IMR-90 (cell line): Measurements from ENCODE around the gene DAB2. TPM values are rescaled to one million over a fixed set of nuclear protein-coding genes. Genes with fewer than 3 reads are reported as not detected.

ENCODE experiments used
- ATAC-seq: fragments of 200-7000 bp; cut with Tn5 transposase; 2 replicates; pipeline ENCODE4 v1.9.1; 2020; ENCODE audit warnings: low read depth, mild to moderate bottlenecking, moderate library complexity
- BruUV-seq: library from RNA; stranded (reverse); fragments of 400-500 nt; replicated peaks from 2 replicates; lab custom pipeline; 2021; lab: Mats Ljungman, UMichigan
- CTCF ChIA-PET: fragments of 300-600 bp; formaldehyde crosslinking; extraction: SDS; loops from one replicate; lab custom pipeline; 2021; ENCODE audit warnings: antibody characterized with exemption; lab: Yijun Ruan, JAX
- POLR2A ChIA-PET: fragments of 300-600 bp; sonication (Branson Sonifier 250); formaldehyde crosslinking; loops from one replicate; lab custom pipeline; 2022; ENCODE audit warnings: antibody characterized with exemption; ENCODE audit not compliant: unreplicated experiment; lab: Charles Lee
- DNase-seq: peaks from one replicate; pipeline ENCODE4 v3.0.0; 2013
- H2AFZ ChIP-seq: replicated peaks from 2 replicates; pipeline ENCODE3; 2013; ENCODE audit warnings: low read length, mild to moderate bottlenecking; ENCODE audit not compliant: poor library complexity
- H2AK5ac ChIP-seq: 2 replicates; pipeline ENCODE4 v1.6.1; 2013; ENCODE audit warnings: low read depth, low read length, inconsistent platforms
- H2AK9ac ChIP-seq: replicated peaks from 2 replicates; pipeline ENCODE3; 2013; ENCODE audit warnings: mild to moderate bottlenecking, low read depth, low read length, moderate library complexity; ENCODE audit not compliant: poor library complexity
- H2BK120ac ChIP-seq: 2 replicates; pipeline ENCODE4 v1.6.1; 2013; ENCODE audit warnings: low read depth, low read length, inconsistent platforms
- H2BK15ac ChIP-seq: 3 replicates; pipeline ENCODE4 v1.6.1; 2013; ENCODE audit warnings: low read depth, low read length, inconsistent platforms
- H2BK20ac ChIP-seq: 2 replicates; pipeline ENCODE4 v1.6.1; 2013; ENCODE audit warnings: low read depth, mild to moderate bottlenecking, inconsistent platforms, low read length, moderate library complexity
- H2BK5ac ChIP-seq: 2 replicates; pipeline ENCODE4 v1.6.1; 2013; ENCODE audit warnings: mild to moderate bottlenecking, low read depth, low read length, inconsistent platforms; ENCODE audit not compliant: poor library complexity, severe bottlenecking
- H3K14ac ChIP-seq: replicated peaks from 2 replicates; pipeline ENCODE4 v1.6.1; 2013; ENCODE audit warnings: low read depth, low read length, inconsistent platforms
- H3K18ac ChIP-seq: 2 replicates; pipeline ENCODE4 v1.6.1; 2013; ENCODE audit warnings: low read depth, low read length, control low read depth
- H3K23ac ChIP-seq: 2 replicates; pipeline ENCODE4 v1.6.1; 2013; ENCODE audit warnings: low read depth, low read length, inconsistent platforms
- H3K27ac ChIP-seq: 2 replicates; pipeline ENCODE4 v1.5.1; 2013; ENCODE audit warnings: mild to moderate bottlenecking, control low read depth, low read length; ENCODE audit not compliant: insufficient read depth
- H3K27me3 ChIP-seq: 2 replicates; pipeline ENCODE4 v1.6.1; 2013; ENCODE audit warnings: low read length; ENCODE audit not compliant: control insufficient read depth, insufficient read depth
- H3K36me3 ChIP-seq: 2 replicates; pipeline ENCODE4 v1.6.1; 2013; ENCODE audit warnings: low read length, mixed read lengths; ENCODE audit not compliant: control insufficient read depth, insufficient read depth
- H3K4ac ChIP-seq: 2 replicates; pipeline ENCODE4 v1.6.1; 2013; ENCODE audit warnings: low read depth, low read length, inconsistent platforms
- H3K4me1 ChIP-seq: 2 replicates; pipeline ENCODE4 v1.6.1; 2013; ENCODE audit warnings: low read length, mixed read lengths; ENCODE audit not compliant: control insufficient read depth, insufficient read depth
- H3K4me2 ChIP-seq: 2 replicates; pipeline ENCODE4 v1.6.1; 2013; ENCODE audit warnings: low read depth, mild to moderate bottlenecking, control low read depth, low read length, moderate library complexity
- H3K4me3 ChIP-seq: 2 replicates; pipeline ENCODE4 v1.5.1; 2013; ENCODE audit warnings: low read depth, mild to moderate bottlenecking, control low read depth, low read length, moderate library complexity; ENCODE audit not compliant: insufficient read depth
- H3K56ac ChIP-seq: 2 replicates; pipeline ENCODE4 v1.6.1; 2013; ENCODE audit warnings: low read length, inconsistent platforms; ENCODE audit not compliant: insufficient read depth; ENCODE audit errors: extremely low read depth
- H3K79me1 ChIP-seq, 2 experiments: 2 replicates each; pipeline ENCODE4 v1.6.1; 2013; ENCODE audit warnings: low read length in 2 of 2, inconsistent platforms in 1 of 2, low read depth in 1 of 2
- H3K9ac ChIP-seq: 2 replicates; pipeline ENCODE4 v1.6.1; 2013; ENCODE audit warnings: low read depth, low read length, control low read depth
- H3K9me1 ChIP-seq: 2 replicates; pipeline ENCODE4 v1.6.1; 2013; ENCODE audit warnings: low read length, inconsistent platforms; ENCODE audit not compliant: insufficient read depth
- H3K9me3 ChIP-seq: 2 replicates; pipeline ENCODE4 v1.6.1; 2013; ENCODE audit warnings: low read length; ENCODE audit not compliant: control insufficient read depth, insufficient read depth
- H4K20me1 ChIP-seq: 2 replicates; pipeline ENCODE4 v1.6.1; 2013; ENCODE audit warnings: low read length, inconsistent platforms; ENCODE audit not compliant: insufficient read depth
- H4K5ac ChIP-seq: 2 replicates; pipeline ENCODE4 v1.6.1; 2013; ENCODE audit warnings: mild to moderate bottlenecking, low read depth, low read length, control low read depth
- H4K8ac ChIP-seq, 2 experiments: 2 replicates each; pipeline ENCODE4 v1.6.1; 2013; ENCODE audit warnings: low read depth in 2 of 2, low read length in 2 of 2, control low read depth in 1 of 2, inconsistent platforms in 1 of 2
- H4K91ac ChIP-seq: 2 replicates; pipeline ENCODE4 v1.6.1; 2013; ENCODE audit warnings: low read depth, low read length, inconsistent platforms; ENCODE audit not compliant: insufficient read depth
- BHLHE40 ChIP-seq: fragments of 150-350 bp; IDR thresholded peaks from 2 replicates; pipeline ENCODE4 v1.6.1; 2016; ENCODE audit warnings: mild to moderate bottlenecking, low read depth, low read length
- CEBPB ChIP-seq: IDR thresholded peaks from 2 replicates; pipeline ENCODE4 v1.6.1; 2012; ENCODE audit warnings: low read depth, low read length, improper control_type of control experiment
- CHD1 ChIP-seq: IDR thresholded peaks from 2 replicates; pipeline ENCODE4 v1.6.1; 2012; ENCODE audit warnings: low read depth, low read length, improper control_type of control experiment
- CTCF ChIP-seq: conservative IDR thresholded peaks from 2 replicates; pipeline ENCODE4 v1.5.1; 2012; ENCODE audit warnings: mild to moderate bottlenecking, low read depth, low read length, improper control_type of control experiment
- ELK1 ChIP-seq: fragments of 150-350 bp; IDR thresholded peaks from 2 replicates; pipeline ENCODE4 v1.6.1; 2016; ENCODE audit warnings: low read depth, mild to moderate bottlenecking, low read length, moderate library complexity, borderline replicate concordance
- FOS ChIP-seq: fragments of 150-350 bp; IDR thresholded peaks from 2 replicates; pipeline ENCODE4 v1.6.1; 2016; ENCODE audit warnings: low read depth, low read length
- MAFK ChIP-seq: IDR thresholded peaks from 2 replicates; pipeline ENCODE4 v1.6.1; 2012; ENCODE audit warnings: low read depth, low read length, improper control_type of control experiment
- MAZ ChIP-seq: IDR thresholded peaks from 2 replicates; pipeline ENCODE4 v1.6.1; 2012; ENCODE audit warnings: low read depth, mild to moderate bottlenecking, low read length, improper control_type of control experiment, moderate library complexity, borderline replicate concordance
- MXI1 ChIP-seq: IDR thresholded peaks from 2 replicates; pipeline ENCODE4 v1.6.1; 2012; ENCODE audit warnings: low read depth, mild to moderate bottlenecking, low read length, moderate library complexity, borderline replicate concordance
- NFE2L2 ChIP-seq: fragments of 150-350 bp; IDR thresholded peaks from 2 replicates; pipeline ENCODE4 v1.6.1; 2016; ENCODE audit warnings: low read depth, mild to moderate bottlenecking, low read length
- POLR2A ChIP-seq: IDR thresholded peaks from 2 replicates; pipeline ENCODE4 v1.6.1; 2012; ENCODE audit warnings: mild to moderate bottlenecking, low read depth, low read length
- RAD21 ChIP-seq: IDR thresholded peaks from 2 replicates; pipeline ENCODE4 v1.6.1; 2012; ENCODE audit warnings: low read length, improper control_type of control experiment
- RCOR1 ChIP-seq: IDR thresholded peaks from 2 replicates; pipeline ENCODE4 v1.6.1; 2012; ENCODE audit warnings: mild to moderate bottlenecking, low read length, improper control_type of control experiment; ENCODE audit not compliant: insufficient replicate concordance
- RFX5 ChIP-seq: IDR thresholded peaks from 2 replicates; pipeline ENCODE4 v1.8.0; 2012; ENCODE audit warnings: low read depth, mild to moderate bottlenecking, low read length, moderate library complexity
- SMC3 ChIP-seq: fragments of 150-350 bp; IDR thresholded peaks from 2 replicates; pipeline ENCODE4 v1.6.1; 2016; ENCODE audit warnings: low read depth, mild to moderate bottlenecking, antibody characterized with exemption, low read length, moderate library complexity
- USF2 ChIP-seq: fragments of 150-350 bp; IDR thresholded peaks from 2 replicates; pipeline ENCODE4 v1.6.1; 2017; ENCODE audit warnings: mild to moderate bottlenecking, antibody characterized with exemption, low read length, low read depth
- WGBS, 2 experiments: methylation state at CpG; one replicate each; pipeline versions ENCODE4 v1.1.5 to v1.1.7; 2013; ENCODE audit warnings: missing lambda C conversion rate in 2 of 2; ENCODE audit not compliant: insufficient read length in 1 of 2; ENCODE audit errors: extremely low coverage in 2 of 2; 5-methylcytosine and 5-hydroxymethylcytosine counted together
- dilution Hi-C: fragments of 300-500 bp; cut with HindIII; formaldehyde crosslinking; loops from one replicate; pipeline ENCODE4 v1.14.3; 2018; ENCODE audit warnings: low sequenced_read_pairs; ENCODE audit not compliant: unreplicated experiment
- in situ Hi-C: fragments of 300-500 bp; cut with MboI; formaldehyde crosslinking; loops from 3 replicates; pipeline ENCODE4 v1.14.3; 2019; ENCODE audit warnings: low sequenced_read_pairs, inconsistent platforms, mixed read lengths
- intact Hi-C: fragments of 100-400 bp; cut with micrococcal nuclease; formaldehyde crosslinking; loops from 2 replicates; pipeline ENCODE4 v1.10.0; 2022
- polyA plus RNA-seq, 3 experiments: library from polyadenylated mRNA; depleted of rRNA; stranded (reverse); fragments of >200 nt; gene quantifications; 2 replicates each; pipeline ENCODE4 v1.2.3, GENCODE V29; 2012; ENCODE audit warnings: low replicate concordance in 1 of 3
- total RNA-seq: library from RNA; depleted of rRNA; stranded (reverse); fragments of >200 nt; gene quantifications from 2 replicates; pipeline ENCODE4 v1.2.3, GENCODE V29; 2012

Gene DAB2
- total and polyA plus RNA-seq, 2 of the 4 experiments (the other 2 are of a cell fraction), result 50.0 to 101 TPM

- no peaks in the 10 kb centered on the region for H3K4me1 ChIP-seq
- no peak for TF ChIP-seq USF2
- TF ChIP-seq NFE2L2, result no peak
- TF ChIP-seq ELK1, result no peak
- no peak for TF ChIP-seq MAZ
- TF ChIP-seq RFX5, result no peak
- TF ChIP-seq CTCF, result no peak
- no peak for TF ChIP-seq MXI1
- TF ChIP-seq FOS, result no peak
- no peak for TF ChIP-seq CEBPB
- no peak for TF ChIP-seq RCOR1
- no peak for TF ChIP-seq SMC3
- no peak for TF ChIP-seq MAFK
- no peak for TF ChIP-seq RAD21
- no peak for TF ChIP-seq CHD1
- TF ChIP-seq POLR2A, result no peak
- TF ChIP-seq BHLHE40, result no peak
- no peak overlapping the region for H4K5ac ChIP-seq
- BruUV-seq, result no TSS peak
- WGBS, 2 experiments, result no CpG with 5 or more reads among the region's 2 CpGs
- no peak for DNase-seq
- H3K9ac ChIP-seq, result no peak overlapping the region
- H4K91ac ChIP-seq, result no peak overlapping the region
- peaks cover 12 to 25% of the 10 kb centered on the region in 2 experiments for H3K79me1 ChIP-seq
- no peak overlapping the region for H2BK20ac ChIP-seq
- no peak overlapping the region for H2BK5ac ChIP-seq
- no peaks in the 10 kb centered on the region for H3K9me3 ChIP-seq
- no peak overlapping the region for H2BK120ac ChIP-seq
- POLR2A ChIA-PET, result no interaction called here
- H4K8ac ChIP-seq, result no peak overlapping the region
- H2AK5ac ChIP-seq, result no peak overlapping the region
- no peak overlapping the region for H3K18ac ChIP-seq
- H3K4me3 ChIP-seq, result no peak overlapping the region
- no peak overlapping the region for H3K4ac ChIP-seq
- ATAC-seq, result no peak
- H3K14ac ChIP-seq, result no peak overlapping the region
- no peak overlapping the region for H3K23ac ChIP-seq
- CTCF ChIA-PET, result no interaction called here
- dilution Hi-C loops (no loop called here), in situ Hi-C loops (loop anchor here (25.0 kb wide), 2 partner anchors 375 to 1375 kb away; partner anchors contain the start of gene TTC33), intact Hi-C loops (no loop called here)
- no peak overlapping the region for H2AFZ ChIP-seq
- H2BK15ac ChIP-seq, result no peak overlapping the region
- H3K56ac ChIP-seq, result no peak overlapping the region
- H3K27ac ChIP-seq, result no peak overlapping the region
- peaks cover 50% of the 10 kb centered on the region for H3K36me3 ChIP-seq
- no peaks in the 10 kb centered on the region for H4K20me1 ChIP-seq
- no peaks in the 10 kb centered on the region for H3K27me3 ChIP-seq
- H3K4me2 ChIP-seq, result no peak overlapping the region
- H3K9me1 ChIP-seq, result peaks cover 6% of the 10 kb centered on the region; the same call in 1 of the 2 replicates
- no peak overlapping the region for H2AK9ac ChIP-seq
These were observed 37.5 kb downstream of the DAB2 start for GRCh38 chr5:39387293-39387692.
